ENCODE measurements around the gene USP36.
"Not testable (repeated sequence)": the region's sequence is repeated elsewhere in the genome, so short reads cannot be mapped to it uniquely, and the experiment has no call there.

DNA sequence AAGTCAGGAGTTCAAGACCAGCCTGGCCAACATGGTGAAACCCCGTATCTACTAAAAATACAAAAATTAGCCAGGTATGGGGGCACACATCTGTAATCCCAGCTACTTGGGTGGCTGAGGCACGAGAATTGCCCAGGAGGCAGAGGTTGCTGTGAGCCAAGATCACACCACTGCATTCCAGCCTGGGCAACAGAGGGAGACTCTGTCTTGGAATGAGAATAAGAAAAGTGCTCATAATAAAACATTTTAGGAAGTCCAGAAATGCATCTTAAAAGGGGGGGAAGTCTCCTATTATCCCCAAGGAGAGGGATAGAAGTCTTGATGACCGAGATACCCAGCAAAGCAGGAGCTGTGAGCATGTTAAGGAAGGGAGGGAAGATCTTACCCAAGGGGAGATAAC, 26.4 kb upstream of the USP36 start:
- TF ChIP-seq CTCF, POLR2AphosphoS5 (IDR thresholded peaks at IDR 0.05): not testable (repeated sequence)

Data from prostate gland (tissue), 2 donors.